SW 1271 (cell line): ENCODE data around the gene SLC5A5.

Experiments
- DNase-seq, 2 experiments: peaks; one replicate each; lab custom pipeline; 2025; lab: John Stamatoyannopoulos, UW

SLC5A5 gene

DNA sequence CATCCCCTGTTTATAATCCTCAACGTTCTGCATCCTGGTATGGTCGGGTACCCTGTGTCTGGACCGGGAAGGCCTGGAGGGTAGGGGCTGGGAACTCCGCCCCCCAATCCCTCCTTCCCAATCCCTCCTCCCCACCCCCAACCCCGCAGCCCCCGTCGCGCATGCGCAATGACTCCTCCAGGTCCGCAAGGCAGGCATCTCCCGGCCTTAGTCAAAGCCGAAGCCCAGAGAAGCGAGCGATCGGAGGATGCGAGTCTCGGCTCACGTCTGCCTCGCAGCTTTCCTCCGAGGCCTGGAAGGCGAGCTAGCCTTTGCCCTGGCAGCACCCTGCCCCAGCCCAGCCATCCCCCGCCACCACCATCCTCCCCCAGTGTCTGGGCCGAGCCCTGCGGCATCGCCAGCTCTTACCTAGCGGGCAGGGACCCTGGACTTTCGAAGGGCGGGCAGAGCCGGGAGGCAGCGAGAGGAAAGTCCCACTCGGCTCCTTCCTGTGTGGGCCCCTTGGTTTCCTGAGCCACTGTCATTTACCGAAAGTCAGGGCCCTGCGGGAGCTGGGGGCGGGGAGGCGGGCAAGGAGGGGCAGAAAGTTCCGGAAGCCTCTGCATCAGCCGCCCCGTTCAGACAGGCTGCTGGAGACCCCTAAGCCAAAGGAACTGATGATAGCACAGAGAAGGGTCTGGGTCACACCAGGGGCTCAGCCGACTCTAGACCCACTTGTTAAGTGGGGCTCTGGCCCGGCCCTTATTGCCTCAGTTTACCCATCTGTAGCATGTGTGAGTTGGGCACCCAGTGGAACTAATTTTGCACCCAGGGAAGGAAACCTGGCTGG, 24.0 kb upstream of the SLC5A5 start, which contains the start of gene JAK3:
JAK3 (minus strand) TSS at position 445 of the 829 bp plus-strand sequence. CDS start 3,565 bp downstream, outside the sequence.
- DNase-seq: peak; percentile 39 to 50

- DNase-seq: no peak
Measured at GRCh38 chr19:17848595-17849292, 23.0 kb upstream of the SLC5A5 start.

DNA sequence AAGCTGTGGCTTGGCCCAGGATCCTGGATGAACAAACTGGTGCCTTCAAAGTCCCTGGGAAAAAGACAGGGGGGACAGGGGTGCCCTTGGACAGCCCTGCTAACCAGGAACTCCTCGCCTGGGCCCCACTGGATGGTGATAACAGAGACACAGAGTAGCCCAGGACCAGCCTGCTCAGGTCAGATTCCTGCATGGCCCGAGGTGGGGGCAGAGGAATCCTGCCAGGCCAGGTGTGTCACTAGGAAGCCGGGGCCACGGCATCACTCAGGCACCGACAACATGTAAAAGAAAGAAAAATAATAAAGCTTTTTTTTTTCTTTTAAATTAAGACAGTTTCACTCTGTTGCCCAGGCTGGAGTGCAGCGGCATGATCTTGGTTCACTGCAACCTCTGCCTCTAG, 17.7 kb upstream of the SLC5A5 start:
- DNase-seq: no peak

DNA sequence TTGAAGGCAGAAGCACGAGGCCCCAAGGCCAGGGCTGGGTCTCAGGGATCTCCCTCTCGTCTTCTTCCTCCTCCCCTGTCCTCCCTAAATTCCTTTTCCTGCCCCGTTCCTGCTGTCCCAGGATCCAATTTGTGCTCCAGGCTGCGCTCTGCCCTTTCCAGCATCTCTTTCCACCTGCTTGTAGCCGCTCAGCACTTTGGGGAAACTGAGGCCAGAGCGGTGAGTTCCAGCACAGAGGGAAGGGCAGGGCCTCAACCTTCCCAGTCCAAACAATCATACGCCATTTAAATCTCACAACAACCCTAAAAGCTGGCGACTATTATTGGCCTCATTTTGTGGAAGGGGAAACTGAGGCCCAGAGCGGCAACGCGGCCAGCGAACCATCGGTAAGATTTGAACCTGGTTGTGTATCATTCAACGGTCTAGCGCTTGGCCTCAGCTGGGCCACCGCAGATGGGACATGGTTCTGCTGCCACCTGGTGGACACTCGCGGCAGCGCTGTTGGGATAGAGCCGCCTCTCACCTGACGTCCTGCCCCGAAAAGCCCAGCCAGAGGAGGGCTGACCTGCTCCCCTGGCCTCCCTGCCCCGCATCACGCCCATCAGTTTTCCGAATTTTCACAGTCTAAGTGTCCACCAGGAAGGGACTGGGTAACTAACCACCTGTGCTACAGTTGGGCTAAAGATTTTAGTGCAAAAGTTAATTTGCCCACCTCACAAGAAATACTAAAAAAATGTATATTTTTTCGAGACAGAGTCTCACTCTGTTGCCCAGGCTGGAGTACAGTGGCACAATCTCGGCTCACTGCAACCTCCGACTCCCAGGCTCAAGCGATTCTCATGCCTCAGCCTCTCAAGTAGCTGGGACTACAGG, 16.2 kb upstream of the SLC5A5 start:
- DNase-seq: peak in 1 of 2 experiments; percentile 59

DNA sequence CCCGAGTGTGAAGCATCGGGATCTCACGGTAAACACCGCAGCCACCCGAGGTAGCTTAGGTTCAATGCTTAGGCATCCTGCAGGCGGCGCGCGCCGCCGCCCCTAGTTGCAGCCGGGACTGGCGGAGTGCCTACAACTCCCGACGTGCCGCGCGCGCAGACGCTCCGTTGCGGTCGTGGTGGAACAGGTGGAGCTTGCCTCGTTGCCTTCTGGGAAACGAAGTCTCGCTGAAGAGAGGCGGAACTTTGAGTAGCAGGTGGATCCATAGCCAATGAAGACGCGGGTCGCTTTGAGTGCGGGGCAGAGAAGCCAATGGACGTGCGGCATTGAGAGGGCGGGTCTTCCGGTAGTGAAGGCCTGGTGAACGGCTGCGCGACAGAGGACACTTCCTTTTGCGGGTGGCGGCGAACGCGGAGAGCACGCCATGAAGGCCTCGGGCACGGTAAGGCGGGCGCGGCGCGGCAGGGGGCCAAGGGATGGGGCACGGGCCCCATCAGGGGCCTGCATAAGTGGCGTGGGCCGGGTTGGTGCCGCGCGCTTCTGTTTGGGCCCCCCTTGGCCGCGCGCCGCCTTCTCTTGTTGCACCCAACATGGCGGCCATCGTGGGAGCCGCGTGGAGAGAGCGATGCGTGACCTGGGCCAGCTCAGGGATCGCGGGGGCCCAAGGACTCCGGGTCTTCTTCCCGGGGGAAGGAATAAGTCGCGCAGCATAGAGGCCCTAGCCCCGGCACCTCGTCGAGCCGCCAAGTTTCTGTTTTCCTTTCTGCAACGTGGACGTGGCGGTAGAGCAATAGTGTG, 12.0 kb upstream of the SLC5A5 start, which contains the start of gene RPL18A:
RPL18A (plus strand) TSS at position 378 of the 798 bp plus-strand sequence; CDS start at position 425, 47 bp downstream.
- peak; percentile 99 for DNase-seq

GRCh38 chr19:17860331-17860992, 11.3 kb upstream of the SLC5A5 start:
- no peak for DNase-seq

- DNase-seq: no peak
Measured at GRCh38 chr19:17860993-17861360, 10.8 kb upstream of the SLC5A5 start.

DNA sequence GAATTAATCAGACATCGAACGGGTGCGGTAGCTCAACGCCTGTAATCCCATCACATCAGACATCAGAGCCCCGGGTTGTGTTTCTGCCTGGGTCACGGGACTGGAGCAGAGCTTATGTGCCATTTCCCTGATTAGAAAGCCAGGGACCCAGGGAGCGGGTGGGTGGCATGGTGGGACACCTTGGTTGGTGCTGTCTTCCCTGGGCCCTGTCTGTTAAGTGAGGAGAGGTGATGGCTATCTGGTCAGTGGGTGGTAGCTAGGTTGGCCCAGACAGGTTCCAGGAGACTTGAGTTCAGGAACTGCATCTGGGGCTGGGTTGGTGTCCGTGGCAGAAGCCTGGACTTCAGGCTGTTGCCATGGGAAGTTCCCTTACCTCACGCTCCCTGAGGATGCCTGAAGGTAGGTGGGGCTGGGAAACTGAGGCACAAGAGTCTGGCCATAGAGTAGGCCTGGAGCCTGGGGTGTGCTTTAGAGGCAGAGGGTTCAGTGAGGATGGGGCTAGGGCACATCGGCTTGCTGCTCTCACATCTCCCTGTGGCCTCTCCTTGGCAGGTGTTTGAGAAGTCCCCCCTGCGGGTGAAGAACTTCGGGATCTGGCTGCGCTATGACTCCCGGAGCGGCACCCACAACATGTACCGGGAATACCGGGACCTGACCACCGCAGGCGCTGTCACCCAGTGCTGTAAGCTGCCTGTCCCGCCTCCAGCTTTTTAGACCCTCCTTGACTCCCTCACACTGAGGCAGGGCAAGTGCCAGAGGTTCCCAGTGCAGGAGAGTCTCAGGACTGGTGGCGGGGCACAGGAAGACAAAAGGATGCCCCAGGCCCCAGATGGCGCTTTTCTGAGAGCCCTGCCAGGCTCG, 10.0 kb upstream of the SLC5A5 start:
- no peak for DNase-seq

DNA sequence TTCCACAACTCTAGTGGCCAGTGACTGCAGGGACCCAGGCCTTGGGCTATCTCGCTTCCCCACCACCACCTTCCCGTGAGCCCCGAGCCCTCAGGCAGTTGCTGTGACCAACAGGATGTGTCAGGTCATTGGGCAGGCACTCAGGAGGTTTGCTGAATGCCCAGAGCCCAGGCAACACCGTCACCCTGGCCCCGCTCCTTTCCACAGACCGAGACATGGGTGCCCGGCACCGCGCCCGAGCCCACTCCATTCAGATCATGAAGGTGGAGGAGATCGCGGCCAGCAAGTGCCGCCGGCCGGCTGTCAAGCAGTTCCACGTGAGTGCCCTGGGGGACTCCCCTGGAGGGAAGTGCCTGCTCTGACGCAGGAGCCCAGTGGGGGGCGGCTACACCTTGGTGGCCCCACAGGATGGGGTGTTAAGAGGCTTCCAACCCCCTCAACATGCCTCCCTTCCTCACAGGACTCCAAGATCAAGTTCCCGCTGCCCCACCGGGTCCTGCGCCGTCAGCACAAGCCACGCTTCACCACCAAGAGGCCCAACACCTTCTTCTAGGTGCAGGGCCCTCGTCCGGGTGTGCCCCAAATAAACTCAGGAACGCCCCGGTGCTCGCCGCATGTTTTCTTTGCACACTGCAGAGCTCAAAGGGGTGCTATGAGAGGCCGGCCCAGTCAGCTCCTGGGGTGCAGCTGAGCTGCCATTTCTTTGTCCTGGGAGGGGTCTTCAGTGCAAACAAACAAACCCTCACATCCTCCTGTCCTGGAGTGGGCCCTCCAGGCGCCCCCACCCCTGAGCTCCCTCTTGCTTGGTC, 8.8 kb upstream of the SLC5A5 start:
- no peak for DNase-seq

DNA sequence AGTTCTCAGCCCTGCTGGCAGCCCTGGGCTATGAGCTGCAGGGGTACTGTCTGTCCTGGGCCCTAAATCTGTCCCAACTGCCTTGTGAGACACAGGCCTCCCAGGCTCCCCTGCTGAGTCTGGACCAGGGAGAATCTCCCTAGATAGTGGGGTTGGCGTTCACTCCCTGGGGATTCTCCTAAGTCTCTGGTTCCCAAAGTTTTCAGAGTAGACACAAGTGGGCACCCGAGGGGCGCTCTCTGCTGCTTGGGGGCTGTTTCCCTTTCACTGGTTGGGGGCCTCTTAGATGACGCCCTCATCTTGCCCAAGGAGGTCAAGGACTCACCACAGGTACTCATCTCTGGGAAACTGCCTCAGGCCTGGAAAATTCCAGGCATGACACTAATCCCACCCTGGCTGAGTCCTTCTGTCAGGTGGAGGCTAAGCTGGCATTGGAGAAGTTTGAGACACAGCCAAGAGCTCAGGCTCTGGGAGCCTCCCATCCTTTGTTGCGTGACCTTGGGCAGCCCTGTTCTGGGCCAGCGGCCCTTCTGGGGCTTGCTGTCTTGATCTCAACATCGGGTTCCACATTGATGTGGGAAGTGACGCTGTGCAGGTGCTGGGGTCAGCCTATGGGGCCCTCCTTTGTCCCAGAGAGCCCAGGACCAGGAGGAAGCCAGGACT, 8.1 kb upstream of the SLC5A5 start:
- DNase-seq: no peak

DNA sequence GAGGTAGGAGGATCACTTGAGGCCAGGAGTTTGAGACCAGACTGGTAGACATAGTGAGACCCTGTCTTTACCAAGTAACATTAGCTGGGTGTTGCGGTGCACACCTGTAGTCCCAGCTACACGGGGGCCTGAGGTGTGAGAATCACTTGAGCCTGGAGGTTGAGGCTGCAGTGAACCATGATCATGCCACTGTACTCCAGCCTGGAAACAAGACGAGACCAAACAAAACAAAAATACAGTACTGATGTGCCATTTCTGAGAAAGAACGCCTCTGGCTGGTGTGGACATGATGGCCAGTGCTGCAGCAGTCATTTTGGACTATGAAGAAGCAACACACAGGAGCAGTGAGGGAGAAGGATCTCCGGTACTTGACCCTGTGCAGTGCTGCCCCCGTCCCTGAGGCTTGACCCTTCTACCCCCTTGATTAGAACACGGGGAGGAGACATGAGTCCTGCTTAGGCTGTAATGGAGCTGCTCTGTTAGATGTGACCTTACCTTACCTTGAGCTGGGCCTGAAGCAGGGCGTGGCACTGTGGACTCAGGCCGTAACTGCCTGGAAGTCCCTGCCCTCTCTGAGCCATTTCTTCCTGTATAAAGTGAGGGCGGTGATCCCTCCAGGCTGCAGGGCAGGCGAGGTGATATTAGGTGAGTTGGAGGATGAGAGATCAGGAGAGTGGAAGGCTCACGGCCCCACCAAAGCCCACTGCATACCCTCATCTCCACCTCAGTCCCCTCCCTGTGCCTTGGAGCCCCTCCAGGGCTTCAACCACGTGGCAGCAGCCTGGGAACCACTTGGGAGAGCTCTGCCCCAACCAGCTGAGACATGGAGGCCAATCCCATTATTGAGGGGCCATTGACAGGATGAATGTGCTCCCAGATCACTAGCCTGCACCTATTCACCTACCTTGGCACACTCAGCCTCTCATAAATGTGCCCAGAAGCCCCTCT, 6.1 kb upstream of the SLC5A5 start:
- peak in 1 of 2 experiments; percentile 25 for DNase-seq

DNA sequence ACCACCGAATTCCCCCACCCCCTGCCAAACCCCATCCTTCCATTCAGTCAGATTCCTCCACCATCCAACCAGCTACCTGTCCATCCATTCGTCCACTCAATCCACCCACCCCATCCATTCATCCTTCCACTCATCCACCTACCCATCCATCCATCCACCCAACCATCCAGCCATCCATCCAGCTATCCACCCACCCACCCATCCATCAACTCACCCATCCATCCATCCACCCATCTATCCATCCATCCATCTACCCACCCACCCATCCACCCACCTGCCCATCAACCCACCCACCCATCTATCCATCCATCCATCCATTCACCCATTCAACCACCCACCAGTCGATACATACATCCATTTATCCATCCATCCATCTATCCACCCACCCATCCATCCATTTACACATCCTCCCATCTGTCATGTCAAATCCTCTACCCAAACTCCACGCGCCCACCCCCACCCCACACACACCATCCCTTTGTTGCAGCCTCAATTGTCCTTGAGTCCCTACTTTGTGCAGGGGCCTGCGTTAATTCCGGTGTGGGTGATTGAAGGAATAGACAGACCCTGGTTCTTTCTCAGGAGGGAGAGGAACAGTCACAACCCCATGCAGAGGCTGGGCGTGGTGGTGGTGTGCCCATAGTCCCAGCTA, 5.3 kb upstream of the SLC5A5 start:
- no peak for DNase-seq

GRCh38 chr19:17866964-17867486, 4.7 kb upstream of the SLC5A5 start:
- no peak for DNase-seq

GRCh38 chr19:17868669-17869068, 3.1 kb upstream of the SLC5A5 start:
- no peak for DNase-seq

DNA sequence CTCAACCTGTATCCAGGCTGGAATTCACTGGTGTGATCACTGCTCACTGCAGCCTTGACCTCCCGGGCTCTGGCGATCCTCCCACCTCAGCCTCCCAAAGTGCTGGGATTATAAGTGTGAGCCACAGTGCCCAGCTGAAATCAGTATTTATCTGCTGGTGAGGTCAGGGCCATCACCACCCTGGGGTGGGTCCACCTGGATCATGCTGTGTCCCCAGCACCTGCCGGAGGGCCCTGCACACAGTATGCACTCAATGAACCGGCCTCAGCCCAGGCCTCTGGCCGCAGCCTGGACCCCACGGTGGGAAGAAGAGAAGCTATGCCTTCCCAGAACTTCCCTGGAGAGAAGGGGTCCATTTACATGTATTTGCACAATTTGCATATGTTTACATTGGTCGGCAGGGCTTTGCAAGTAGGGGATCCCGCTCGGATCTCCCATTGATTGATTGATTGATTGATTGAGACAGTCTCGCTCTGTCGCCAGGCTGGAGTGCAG, 2.6 kb upstream of the SLC5A5 start:
- no peak for DNase-seq
